GM19351 (cell line): ENCODE measurements around the gene ACIN1.
A peak's percentile ranks its signal among the peaks of the same experiment; 100 is the strongest.

ENCODE experiments used
- ATAC-seq: cut with Tn5 transposase; IDR thresholded peaks from one replicate; pipeline ENCODE4 v1.9.1; 2021; ENCODE audit warnings: mild to moderate bottlenecking, moderate library complexity; ENCODE audit not compliant: unreplicated experiment

The ACIN1 gene

DNA sequence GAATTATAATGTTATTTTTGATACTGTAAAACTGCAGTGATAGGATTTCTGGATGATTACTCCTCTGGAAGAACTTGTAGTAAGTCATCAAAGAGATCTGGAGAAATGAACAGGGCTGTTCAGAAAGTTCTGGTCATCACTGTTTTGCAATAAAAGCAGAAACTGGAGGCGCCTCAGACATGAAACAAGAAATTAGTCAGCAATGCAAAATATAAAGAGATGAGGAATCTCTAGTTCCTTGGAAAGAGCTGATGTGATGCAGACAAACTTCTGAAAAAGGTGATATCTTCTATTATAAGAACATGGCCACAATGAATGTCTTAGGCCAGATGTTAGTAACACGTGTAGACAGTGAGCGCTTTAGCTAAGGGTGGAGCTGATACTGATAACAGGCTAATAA is 9.5 kb downstream of the ACIN1 start:
- no peak for ATAC-seq

DNA sequence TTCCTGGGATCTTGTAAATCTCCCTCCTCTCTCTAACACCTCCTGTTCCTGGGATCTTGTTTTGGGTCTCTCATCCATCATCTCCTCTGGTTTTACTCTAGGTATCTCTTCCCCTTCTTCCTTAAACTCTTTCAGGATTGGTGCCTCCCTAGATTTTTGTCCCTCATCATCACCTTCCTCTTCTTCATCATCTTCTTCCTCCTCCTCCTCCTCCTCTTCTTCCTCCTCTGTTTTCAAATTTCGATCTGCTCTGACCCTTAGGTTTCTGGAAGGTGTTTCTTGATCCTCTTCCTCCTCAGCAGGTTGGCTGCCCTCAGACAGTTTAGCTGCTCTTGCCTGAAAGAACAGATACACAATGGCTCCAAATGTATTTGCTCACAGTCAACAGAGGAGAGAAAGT is 14.5 kb downstream of the ACIN1 start:
- ATAC-seq = no peak

DNA sequence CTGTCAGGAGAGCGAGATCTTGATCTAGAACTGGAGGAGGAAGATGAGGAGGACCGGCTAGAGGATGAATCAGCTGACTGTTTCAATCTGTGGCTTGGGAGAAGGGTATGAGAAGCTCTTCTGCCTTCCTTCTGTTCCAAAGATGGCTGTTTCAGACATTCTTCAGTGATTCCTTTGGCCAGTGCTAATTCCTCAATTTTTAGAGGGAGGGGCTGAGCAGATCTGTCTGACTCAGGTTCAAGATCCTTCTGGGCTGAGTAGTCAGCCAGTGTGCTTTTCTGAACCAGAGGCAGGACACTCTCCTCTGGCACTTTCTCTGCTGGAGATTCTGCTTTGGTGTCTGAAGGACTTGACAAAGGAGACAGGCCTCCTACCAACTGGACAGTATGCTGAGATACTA is 15.2 kb downstream of the ACIN1 start:
- ATAC-seq = no peak

DNA sequence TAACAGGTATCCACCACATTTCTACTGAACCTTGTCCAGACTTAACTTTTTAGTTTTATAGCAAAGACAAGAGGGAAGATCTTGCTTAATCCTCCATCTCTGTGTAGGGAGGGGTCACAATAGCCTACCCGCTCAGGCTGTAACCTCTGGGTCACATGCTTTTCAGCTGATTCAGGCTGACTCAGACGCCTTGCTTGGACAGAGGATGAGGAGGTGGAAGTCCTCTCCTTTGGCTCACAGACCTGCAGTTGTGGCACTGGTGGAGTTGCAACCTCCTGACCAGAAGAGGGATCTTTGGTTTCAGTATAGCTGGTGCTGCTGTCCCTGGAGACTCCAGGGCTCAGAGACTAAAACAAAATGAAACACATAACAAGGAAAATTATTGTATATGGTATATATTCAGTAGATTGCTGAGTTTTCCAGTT is 16.2 kb downstream of the ACIN1 start:
- ATAC-seq = no peak

DNA sequence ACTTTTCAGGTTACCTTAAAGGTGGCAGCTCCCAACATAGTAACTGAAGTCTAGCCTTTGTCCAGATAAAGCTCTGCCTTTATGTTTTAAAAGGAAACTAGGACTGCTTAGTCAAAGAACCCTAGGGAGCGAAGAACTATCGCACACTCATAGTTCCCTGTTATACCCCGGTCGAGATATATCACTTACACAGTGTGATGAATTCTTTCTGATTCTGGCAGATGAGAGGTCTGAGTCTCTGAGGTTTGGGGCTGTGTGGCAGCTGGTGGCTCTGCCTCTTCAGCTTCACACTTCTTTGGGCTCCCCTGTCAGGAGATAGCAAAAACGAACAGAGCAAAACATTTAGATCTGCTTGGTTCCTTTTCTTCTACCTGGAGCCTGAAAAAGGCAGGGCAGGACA is 17.0 kb downstream of the ACIN1 start:
- ATAC-seq = no peak

DNA sequence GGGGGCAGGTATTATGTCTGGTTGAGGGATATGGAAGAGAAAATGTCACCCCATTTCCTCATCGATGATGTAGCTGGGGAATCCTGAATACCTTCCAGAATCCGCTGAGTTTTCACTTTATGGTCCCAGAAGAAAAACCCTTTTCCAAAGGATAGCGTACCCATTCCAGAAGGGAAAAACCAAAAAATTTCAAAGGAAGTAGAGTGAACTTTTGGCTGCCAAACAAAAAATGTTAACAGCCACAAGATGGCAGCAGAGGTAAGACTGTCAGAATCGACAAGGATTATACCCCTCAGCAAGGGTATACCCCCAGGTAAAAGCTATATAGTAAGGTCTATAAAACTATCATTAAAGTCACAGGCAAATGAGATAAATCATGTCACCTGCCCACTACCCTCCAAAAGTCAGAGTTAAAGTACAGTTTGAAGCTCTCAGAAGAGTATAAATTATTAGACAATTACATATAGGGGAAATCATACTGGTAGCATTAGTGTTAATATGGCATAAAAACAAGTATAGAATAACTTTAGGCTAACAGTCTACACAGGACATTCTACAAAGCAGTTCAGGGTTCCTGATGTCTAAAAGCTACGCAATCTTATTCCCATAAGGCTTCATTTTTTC is 18.0 kb downstream of the ACIN1 start:
- no peak for ATAC-seq

DNA sequence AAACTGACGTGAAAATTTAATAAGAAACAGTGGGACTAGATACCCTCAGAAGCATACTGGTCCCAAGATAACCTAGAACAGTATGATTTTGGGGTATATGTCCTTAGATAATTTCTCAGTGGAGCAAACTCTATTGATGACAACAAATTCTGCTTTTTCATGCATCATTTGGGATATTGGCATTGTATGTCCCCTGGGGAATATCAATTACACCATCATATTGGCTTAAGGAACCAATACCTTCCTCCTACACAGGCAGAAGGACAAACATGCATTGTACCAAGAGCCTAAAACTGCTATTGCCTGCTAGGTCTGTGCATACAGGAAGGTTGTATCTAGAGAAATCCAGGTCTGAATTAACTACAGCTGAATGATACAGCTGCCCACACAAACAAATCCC is 20.0 kb downstream of the ACIN1 start:
- no peak for ATAC-seq

DNA sequence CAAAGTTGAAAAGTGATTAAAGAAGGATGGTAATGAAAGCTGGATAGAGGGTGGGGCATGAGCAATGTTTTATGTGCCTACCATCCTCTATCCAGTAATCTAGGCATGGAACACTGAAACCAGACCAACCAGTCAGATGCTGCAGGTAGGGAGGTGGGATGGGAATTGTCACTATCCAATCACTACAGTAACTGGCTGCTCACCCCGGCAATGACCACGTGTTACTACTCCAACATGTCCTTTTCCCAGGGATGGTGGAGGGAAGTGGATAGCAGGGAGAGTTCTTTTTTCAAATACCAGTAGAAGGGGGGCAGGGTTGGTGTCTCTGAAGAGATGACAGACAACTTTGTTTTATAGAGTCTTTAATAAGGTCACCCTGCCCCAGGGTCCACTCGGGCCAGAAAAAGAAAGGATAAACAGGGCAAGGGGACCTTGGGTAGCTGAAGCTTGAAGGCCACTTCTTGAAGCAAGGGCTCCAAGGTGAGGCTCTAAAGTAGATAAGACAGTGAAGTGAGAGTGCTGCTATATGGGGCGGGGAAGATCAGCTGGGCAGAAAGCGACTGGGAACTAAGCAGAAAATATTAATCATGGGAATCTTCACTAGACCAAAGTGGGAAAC is 22.9 kb downstream of the ACIN1 start:
- ATAC-seq = no peak

DNA sequence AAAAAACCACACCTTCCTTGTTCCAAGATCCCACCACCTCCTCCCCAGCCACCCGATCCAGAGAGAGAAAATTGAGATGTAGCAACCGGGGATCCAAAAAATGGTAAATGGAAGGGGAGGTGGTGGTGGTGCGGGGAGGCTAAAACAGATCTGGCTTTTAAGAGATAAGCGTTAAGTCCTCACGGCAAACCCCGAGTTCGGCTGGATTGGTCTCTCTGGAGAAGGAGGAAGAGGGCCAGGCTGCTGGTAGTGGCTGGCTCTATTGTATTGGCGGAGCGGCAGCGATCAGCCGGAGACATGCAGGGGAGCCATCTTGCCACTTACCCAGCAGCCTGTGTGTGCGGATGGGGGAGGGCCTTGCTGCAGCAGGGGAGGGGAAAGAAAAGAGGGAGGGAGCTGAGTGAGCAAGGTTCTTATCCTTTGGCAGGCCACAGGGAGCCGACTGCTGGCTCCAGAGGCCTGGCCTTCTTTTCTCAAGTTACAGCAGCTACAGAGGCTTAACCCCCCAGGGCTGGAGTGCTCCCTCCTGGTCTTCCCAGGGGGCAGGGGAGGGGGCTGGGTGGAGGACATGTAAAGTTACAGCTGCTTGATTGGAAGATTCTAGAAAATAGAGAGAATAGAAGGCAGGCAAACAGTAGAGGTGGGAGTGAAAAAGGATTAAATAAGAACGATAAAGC is 23.6 kb downstream of the ACIN1 start:
- ATAC-seq = peak; percentile 96

DNA sequence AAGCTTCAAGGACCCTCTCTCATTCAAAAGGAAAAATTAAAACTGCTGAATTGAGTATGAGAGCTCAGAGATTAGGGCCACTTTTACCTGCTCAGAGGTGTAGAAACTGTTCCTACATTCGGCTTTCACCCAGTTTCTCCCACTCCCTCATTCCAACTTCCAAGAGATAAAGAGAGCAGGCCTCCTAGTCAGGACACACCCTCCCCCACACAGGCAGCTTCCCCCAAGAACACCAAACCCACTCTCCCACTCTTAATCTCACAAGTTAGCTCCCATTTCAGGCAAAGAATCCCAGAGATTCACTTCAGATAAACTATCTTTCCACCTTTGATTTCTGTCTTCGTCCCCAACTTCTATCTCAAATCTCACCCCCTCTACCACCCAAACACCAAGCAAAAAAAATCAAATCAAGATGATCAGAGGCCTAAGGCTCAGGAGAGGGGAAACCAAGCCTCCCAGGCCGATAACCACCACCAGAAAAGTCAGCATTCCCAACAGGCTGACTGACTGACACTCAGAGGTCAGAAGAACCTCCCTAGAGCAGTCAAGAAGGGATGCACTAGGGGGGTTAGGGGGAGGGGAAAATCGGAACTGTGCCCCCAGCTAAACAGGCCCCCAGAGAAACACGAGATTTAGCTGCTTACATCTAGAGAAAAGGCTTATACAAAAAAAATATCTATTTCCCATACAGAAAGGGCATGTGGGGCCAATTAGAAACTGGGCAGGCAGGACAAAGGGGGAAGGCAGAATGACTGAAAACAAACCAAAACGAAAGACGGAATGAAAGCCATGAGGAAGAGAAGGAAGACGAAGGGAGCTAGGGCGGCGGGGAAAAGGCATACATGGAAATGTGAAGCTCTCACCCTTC is 24.4 kb downstream of the ACIN1 start:
- no peak for ATAC-seq

DNA sequence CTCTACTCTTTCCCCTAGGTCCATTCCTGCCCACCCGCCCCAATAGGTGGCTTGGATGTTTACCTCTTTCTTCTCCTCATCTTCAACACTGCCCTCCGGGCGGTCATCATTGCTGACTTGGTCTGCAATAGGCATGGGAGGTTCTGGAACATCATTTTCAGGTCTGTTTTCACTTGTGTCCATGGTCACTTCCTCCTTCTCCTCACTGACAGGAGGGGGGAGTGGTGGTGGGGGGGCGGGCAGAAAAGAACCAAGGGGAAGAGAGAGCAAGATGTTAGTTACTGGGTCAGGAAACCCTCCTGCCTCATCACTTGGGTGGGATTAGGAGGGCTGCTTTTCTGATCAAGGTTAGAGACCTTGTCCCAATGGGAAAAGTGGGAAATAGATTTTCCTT is 25.5 kb downstream of the ACIN1 start:
- no peak for ATAC-seq

DNA sequence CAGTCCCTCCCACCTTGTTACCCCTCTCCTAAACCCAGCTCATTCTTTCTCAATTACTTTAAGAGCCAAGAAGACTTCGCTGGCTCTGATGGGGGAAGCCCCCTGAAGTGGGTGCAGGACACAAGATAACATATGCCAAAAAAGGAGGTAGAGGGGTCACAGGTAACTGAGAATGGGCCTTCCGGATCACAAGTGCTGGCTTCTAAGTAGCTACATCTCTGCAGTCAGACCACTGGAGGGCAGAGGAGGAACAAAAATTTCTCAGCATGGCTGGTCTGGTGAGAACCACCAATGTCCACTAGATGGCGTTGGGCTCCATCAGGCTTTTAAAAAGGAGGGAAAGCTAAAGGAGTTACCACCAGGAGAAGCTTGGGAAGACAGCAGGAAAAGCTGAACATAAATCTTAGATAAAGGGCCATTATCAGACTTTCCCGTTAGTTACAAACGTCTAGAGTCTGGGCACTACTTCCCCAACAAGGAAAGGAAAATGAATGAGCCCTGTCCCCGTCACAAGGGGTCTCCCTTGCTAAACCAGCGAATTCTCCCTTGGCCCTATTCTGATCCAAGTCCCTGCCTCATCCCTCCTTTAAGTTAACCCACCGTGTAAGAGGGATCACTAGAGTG is 26.0 kb downstream of the ACIN1 start:
- peak; percentile 81 for ATAC-seq

DNA sequence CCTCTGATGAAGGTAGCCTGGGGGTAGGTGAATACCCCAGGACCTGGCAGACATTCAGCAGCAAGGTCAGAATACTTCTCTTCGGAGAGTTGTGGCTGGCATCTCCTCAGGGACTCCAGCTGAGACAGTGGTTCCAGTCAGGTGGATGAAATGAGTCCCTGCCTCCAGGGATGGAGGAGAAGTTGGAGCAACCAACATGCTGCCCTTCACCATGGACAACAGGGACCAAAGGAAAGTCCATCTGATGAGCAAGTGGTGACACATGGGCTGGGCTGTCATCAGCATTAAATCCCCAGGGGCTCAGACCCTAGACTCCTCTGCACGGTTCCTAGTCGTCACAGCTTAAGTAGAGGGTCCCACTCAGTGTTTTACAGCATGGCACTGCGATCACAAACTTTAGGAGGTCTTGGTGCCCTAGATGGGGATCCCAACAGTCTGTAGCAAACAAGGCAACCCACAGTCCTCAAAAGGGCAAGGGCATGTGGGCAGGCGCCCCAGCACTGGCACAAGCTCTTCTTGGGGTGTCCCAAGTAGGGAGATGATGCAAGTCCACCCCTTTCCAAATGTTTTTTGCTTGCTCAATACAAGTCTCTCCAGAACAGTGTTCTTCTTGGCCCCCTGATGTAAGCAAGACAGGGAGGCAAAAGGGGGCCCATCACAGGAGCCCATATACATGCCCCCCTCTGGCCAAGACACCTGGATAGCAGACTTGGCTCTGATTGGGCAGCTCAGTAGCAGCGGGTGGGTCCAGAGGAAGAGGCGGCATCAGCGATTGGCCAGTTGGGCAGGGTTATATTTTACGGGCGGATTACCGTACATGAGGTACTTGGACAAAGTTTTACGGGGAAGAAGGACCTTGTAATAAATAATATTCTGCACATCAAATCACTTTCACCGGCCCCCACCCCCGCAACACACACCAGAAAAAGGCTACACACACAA is 26.8 kb downstream of the ACIN1 start:
- ATAC-seq = no peak

DNA sequence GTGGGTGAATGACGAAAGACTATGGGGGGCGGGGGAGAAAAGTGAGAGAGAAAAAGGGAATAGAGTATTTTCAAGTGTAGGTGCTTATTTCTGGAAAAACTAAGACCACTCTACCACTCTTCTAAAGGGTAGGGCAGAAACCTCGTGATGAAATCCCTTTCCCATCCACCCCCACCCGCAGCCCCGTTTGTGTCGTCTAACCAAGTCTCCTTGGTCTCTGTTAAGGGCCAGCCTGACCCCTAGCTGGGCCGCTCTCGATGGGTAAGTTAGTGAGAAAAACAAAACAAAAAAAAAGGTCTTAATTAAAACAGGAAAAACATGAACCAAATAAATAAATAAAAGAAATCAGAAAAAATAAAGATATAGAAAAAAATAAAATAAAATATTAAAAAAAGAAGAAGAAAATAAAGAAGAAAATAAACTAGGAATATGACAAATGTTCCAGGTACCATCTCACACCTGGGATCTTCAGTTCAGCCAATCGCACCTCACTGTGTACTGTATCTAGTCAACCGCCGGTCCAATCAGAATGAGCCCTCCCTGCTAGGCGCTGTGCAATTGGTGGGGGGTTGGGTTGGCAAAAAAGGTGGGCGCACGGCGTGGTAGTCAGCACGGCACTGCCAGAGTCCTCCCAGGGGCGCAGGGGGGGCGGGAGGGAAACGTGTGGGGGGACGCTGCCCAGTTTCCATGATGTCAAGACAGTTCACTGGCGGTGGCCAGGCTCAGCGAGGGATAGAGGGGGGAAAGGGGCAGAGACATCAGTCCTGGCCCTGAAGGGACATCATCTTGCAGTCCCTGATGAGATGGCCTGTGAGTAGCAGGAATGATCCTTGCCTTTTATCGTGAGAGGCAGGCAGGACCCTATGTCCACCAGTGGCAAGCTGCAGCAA is 27.8 kb downstream of the ACIN1 start:
- ATAC-seq = no peak

DNA sequence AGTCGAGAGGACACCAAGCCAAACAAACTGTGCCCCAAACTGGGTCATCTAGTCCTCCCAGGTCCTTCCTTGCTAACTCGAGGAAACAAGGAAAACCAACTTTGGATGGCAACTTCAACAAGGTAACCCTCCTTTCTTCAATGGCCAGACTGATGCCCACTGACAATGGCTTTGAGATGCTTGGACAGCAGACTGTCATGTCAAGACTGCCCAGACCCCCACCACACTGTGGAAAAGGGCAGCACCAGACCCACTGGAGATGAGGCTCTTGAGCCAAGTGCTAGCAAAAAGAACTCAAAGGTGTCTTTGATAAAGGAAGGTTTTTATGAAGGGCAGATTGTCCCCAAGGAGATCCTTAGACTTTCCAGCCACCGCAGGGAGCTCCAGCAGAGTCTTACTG is 28.6 kb downstream of the ACIN1 start:
- no peak for ATAC-seq

DNA sequence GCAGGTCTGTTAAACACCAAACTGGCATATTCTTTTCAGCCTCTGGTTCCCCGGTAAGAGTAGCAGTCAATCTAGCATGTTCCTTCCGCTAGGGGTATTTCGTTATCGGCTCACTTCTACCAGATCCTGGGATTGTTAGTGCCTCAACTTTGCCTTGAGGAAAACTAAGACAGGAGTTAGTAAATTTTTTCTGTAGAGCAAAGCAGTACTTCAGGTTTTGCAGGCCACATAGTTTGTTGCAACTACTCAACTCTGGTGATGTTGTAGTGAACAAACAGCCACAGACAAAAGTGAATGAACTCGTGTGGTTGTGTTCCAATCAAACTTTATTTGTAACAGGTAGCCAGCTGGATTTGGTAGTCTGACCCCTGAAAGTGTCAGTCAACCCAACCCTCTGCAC is 31.3 kb downstream of the ACIN1 start:
- no peak for ATAC-seq

DNA sequence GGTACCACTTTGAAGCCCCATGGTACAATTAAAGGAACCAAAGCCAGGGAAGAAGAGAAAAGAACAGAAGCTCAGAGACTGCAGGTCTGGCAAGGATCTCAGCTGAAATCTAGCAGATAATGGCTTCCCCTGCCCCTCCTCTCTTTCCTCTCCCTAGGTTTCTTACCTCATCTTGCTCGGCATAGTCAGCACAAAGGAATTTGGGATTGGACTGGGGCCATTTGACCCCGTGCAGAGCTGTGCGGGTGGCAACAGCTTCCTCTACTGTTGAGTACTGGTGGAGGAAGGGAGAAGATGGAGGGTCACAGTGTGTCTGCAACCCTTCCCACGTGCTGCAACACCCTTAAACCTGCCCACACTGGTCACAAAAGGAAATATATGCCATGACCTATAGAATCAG is 32.9 kb downstream of the ACIN1 start:
- no peak for ATAC-seq

DNA sequence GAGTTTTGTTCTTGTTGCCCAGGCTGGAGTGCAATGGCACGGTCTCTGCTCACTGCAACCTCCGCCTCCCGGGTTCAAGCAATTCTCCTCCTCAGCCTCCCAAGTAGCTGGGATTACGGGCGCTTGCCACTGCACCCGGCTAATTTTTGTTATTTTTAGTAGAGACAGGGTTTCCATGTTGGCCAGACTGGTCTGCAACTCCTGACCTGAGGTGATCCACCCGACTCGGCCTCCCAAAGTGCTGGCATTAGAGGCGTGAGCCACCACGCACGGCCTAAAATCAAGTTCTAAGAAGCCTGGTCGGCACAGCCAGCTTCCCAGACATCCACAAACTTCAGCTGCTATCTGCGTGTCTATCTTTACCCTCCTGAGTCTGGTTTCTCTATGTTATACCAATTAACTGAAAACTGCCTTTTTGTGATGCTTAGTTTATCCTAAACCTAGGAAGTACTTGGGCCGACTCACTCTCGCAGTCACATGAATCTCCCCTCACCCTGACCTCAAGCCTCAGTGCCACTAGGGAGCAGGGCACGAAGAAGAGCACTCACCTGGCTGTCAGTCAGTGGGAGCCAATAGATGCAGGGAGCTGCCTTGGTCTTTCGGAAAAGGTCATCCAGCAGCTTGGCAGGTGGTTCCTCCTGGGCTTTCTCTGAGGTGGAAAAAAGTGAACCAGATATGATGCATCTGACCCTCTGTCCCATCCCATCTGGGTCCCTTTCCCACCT is 34.2 kb downstream of the ACIN1 start:
- ATAC-seq = no peak
